ENCODE measurements around the gene UNC5CL.

Gene UNC5CL

DNA sequence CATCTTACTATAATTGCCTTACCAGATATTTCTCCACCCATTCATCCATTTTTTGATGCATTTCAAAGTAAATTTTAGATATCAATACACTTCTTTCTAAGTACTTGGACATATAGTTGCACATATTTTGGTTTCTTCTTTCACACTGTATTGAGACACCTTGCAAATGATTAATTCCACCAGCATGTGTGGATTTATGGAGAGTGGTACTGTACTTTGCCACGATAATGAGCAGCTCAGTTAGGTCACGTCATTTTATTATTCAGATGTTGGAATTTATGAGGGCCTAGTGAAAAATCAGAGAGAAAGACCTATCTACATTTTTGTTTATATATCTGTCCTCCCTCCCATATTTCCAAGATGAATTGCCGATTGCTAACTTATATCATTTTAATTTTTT, 39.1 kb upstream of the UNC5CL start:
- H3K9ac ChIP-seq (ENCODE audit: low read depth, low read length, poor library complexity, severe bottlenecking), result peak overlapping the region; percentile 96
- H4K20me1 ChIP-seq (ENCODE audit: insufficient read depth, low read length, poor library complexity, severe bottlenecking), result peaks cover 93% of the 10 kb centered on the region
- H2AFZ ChIP-seq (ENCODE audit: low read length), result no peak overlapping the region
- H3K79me2 ChIP-seq (ENCODE audit: insufficient read depth, low read length), result peaks cover 100% of the 10 kb centered on the region
- H3K36me3 ChIP-seq (ENCODE audit: insufficient read depth, low read length), result peaks cover 47% of the 10 kb centered on the region
- no peaks in the 10 kb centered on the region for H3K9me2 ChIP-seq (replicated peaks; ENCODE audit: low read depth, low read length)
- peak overlapping the region; percentile 100 for H3K4me2 ChIP-seq (ENCODE audit: low read depth, low read length, poor library complexity, severe bottlenecking)
- no peaks in the 10 kb centered on the region for H3K9me3 ChIP-seq (ENCODE audit: insufficient read depth, low read depth, low read length)
- H3K4me3 ChIP-seq (ENCODE audit: low read length, poor library complexity, severe bottlenecking), result peak overlapping the region; percentile 94
- H3K4me1 ChIP-seq (ENCODE audit: insufficient read depth, low read length, poor library complexity, severe bottlenecking), result peaks cover 87% of the 10 kb centered on the region
- peaks cover 4% of the 10 kb centered on the region for H3K27me3 ChIP-seq (ENCODE audit: insufficient read depth, low read length, poor library complexity, severe bottlenecking)
- H3F3A ChIP-seq (ENCODE audit: low read depth), result peaks cover 3% of the 10 kb centered on the region
- TF ChIP-seq CTCF (conservative IDR thresholded peaks at IDR 0.05; ENCODE audit: low read length), result no peak
- TF ChIP-seq EZH2phosphoT487 (IDR thresholded peaks at IDR 0.05; ENCODE audit: borderline replicate concordance), result no peak

- peak overlapping the region; percentile 96 for H3K9ac ChIP-seq (ENCODE audit: low read depth, low read length, poor library complexity, severe bottlenecking)
- H3K4me2 ChIP-seq (ENCODE audit: low read depth, low read length, poor library complexity, severe bottlenecking), result peak overlapping the region; percentile 100
- peaks cover 81% of the 10 kb centered on the region for H3K4me1 ChIP-seq (ENCODE audit: insufficient read depth, low read length, poor library complexity, severe bottlenecking)
- peaks cover 95% of the 10 kb centered on the region for H3K79me2 ChIP-seq (ENCODE audit: insufficient read depth, low read length)
- peaks cover 5% of the 10 kb centered on the region for H3K27me3 ChIP-seq (ENCODE audit: insufficient read depth, low read length, poor library complexity, severe bottlenecking)
- H3K36me3 ChIP-seq (ENCODE audit: insufficient read depth, low read length), result peaks cover 41% of the 10 kb centered on the region
- H3K9me2 ChIP-seq (replicated peaks; ENCODE audit: low read depth, low read length), result no peaks in the 10 kb centered on the region
- peaks cover 88% of the 10 kb centered on the region for H4K20me1 ChIP-seq (ENCODE audit: insufficient read depth, low read length, poor library complexity, severe bottlenecking)
- TF ChIP-seq CTCF (conservative IDR thresholded peaks at IDR 0.05; ENCODE audit: low read length), result no peak
- TF ChIP-seq EZH2phosphoT487 (IDR thresholded peaks at IDR 0.05; ENCODE audit: borderline replicate concordance), result no peak
- no peaks in the 10 kb centered on the region for H3K9me3 ChIP-seq (ENCODE audit: insufficient read depth, low read depth, low read length)
- H2AFZ ChIP-seq (ENCODE audit: low read length), result no peak overlapping the region
- peaks cover 3% of the 10 kb centered on the region for H3F3A ChIP-seq (ENCODE audit: low read depth)
- peak overlapping the region; percentile 94 for H3K4me3 ChIP-seq (ENCODE audit: low read length, poor library complexity, severe bottlenecking)
These were observed 38.5 kb upstream of the UNC5CL start for GRCh38 chr6:41077536-41077935.

DNA sequence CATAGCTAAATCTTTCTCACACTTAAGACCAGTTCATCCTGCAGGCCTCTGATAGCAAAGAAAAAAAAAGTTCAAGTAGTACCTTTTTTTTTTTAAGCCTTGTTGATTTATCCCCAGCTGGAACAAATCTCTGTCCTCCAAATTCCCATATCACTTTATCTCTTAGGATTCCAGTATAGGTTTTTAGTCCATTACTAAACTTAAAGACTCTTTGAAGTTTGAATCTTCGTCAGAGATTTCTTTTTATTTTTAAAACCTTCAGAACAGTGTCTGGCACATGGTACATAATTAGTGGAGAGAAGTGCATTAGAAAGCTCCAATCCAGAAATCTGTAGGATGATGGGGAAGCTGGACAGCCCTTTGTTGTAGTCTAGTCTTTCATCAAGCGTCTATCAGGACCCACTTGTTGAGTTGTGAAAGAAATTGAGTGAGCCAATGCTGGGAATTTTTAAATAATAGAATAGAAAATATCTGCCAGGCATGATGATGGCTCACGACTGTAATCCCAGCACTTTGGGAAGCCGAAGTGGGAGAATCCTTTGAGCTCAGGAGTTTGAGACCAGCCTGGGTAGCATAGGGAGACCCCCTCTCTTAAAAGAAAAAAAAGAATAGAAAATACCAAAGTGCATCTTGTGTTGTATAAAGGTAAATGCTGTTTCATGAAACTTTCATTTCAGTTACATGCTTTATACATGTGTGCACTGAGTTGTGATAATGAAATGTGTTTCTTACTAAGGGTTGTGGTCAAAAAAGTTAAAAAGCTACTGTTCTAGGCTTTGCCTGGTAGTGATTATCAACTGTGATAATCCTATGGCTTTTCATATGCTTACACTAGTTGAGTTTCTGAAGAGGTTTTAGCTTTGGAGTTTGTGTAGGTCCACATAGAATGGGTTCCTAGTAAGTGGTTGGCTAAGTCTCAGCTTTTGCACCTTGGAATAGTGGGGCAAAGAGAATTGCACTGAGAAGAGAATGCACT, 36.9 kb upstream of the UNC5CL start:
- peak overlapping the region; percentile 96 for H3K9ac ChIP-seq (ENCODE audit: low read depth, low read length, poor library complexity, severe bottlenecking)
- no peak overlapping the region for H2AFZ ChIP-seq (ENCODE audit: low read length)
- H3K36me3 ChIP-seq (ENCODE audit: insufficient read depth, low read length), result peaks cover 27% of the 10 kb centered on the region
- peaks cover 85% of the 10 kb centered on the region for H3K79me2 ChIP-seq (ENCODE audit: insufficient read depth, low read length)
- peaks cover 78% of the 10 kb centered on the region for H3K4me1 ChIP-seq (ENCODE audit: insufficient read depth, low read length, poor library complexity, severe bottlenecking)
- H3K4me2 ChIP-seq (ENCODE audit: low read depth, low read length, poor library complexity, severe bottlenecking), result peak overlapping the region; percentile 100
- peaks cover 74% of the 10 kb centered on the region for H4K20me1 ChIP-seq (ENCODE audit: insufficient read depth, low read length, poor library complexity, severe bottlenecking)
- peaks cover 9% of the 10 kb centered on the region for H3F3A ChIP-seq (ENCODE audit: low read depth)
- H3K9me3 ChIP-seq (ENCODE audit: insufficient read depth, low read depth, low read length), result no peaks in the 10 kb centered on the region
- no peaks in the 10 kb centered on the region for H3K9me2 ChIP-seq (replicated peaks; ENCODE audit: low read depth, low read length)
- H3K27me3 ChIP-seq (ENCODE audit: insufficient read depth, low read length, poor library complexity, severe bottlenecking), result peaks cover 5% of the 10 kb centered on the region
- peak overlapping the region; percentile 94 for H3K4me3 ChIP-seq (ENCODE audit: low read length, poor library complexity, severe bottlenecking)
- TF ChIP-seq EZH2phosphoT487 (IDR thresholded peaks at IDR 0.05; ENCODE audit: borderline replicate concordance) (no peak), CTCF (conservative IDR thresholded peaks at IDR 0.05; ENCODE audit: low read length) (no peak)
